ENCODE measurements around the gene TANGO6.
"Not testable (repeated sequence)": the region's sequence is repeated elsewhere in the genome, so short reads cannot be mapped to it uniquely, and the experiment has no call there.

TANGO6 gene

GRCh38 chr16:68980695-68981315 lies 137.5 kb downstream of the TANGO6 start:
- POLR2A ChIA-PET, result no interaction called here
- H3K4me1 ChIP-seq (ENCODE audit: control extremely low read depth in 1 of 4, control insufficient read depth in 4 of 4, insufficient read depth in 4 of 4, low read length in 3 of 4), result no peaks in the 10 kb centered on the region
- no peaks in the 10 kb centered on the region for H3K27me3 ChIP-seq (replicated peaks in 2 of 5; ENCODE audit: control insufficient read depth in 4 of 5, insufficient read depth in 5 of 5, low read length in 4 of 5)
- peaks cover 0 to 2% (median 0%) of the 10 kb centered on the region in 4 experiments for H3K36me3 ChIP-seq (ENCODE audit: control insufficient read depth in 4 of 4, insufficient read depth in 4 of 4, low read length in 3 of 4)
- no peak overlapping the region for H3K27ac ChIP-seq (ENCODE audit: insufficient read depth in 1 of 2, low read depth in 1 of 2, low read length in 2 of 2, poor library complexity in 1 of 2, severe bottlenecking in 2 of 2)
- H3K9me3 ChIP-seq (ENCODE audit: control extremely low read depth in 1 of 5, control insufficient read depth in 4 of 5, insufficient read depth in 2 of 5, low read depth in 1 of 5, low read length in 4 of 5), result no peaks in the 10 kb centered on the region
- no peak for DNase-seq
- no peak overlapping the region for H3K4me3 ChIP-seq (ENCODE audit: control insufficient read depth in 1 of 7, extremely low read depth in 1 of 7, insufficient read depth in 4 of 7, low read depth in 2 of 7, low read length in 6 of 7)
- 100% methylated on average over 6 of the region's 15 CpGs for WGBS (ENCODE audit: insufficient coverage)
- CTCF ChIA-PET, result interaction anchor here (0.6 to 1.2 kb wide), 2 partner anchors 11 to 143 kb away, joined by 3 read pairs; no protein-coding TSS in a partner anchor

- H3K9me3 ChIP-seq (ENCODE audit: control extremely low read depth in 1 of 5, control insufficient read depth in 4 of 5, insufficient read depth in 2 of 5, low read depth in 1 of 5, low read length in 4 of 5), result no peaks in the 10 kb centered on the region
- 88% methylated on average over 1 of the region's 2 CpGs for WGBS (ENCODE audit: insufficient coverage)
- no peak for DNase-seq
- ChIA-PET POLR2A (no interaction called here), CTCF (no interaction called here)
- H3K27ac ChIP-seq (ENCODE audit: insufficient read depth in 1 of 2, low read depth in 1 of 2, low read length in 2 of 2, poor library complexity in 1 of 2, severe bottlenecking in 2 of 2), result no peak overlapping the region
- H3K4me3 ChIP-seq (ENCODE audit: control insufficient read depth in 1 of 7, extremely low read depth in 1 of 7, insufficient read depth in 4 of 7, low read depth in 2 of 7, low read length in 6 of 7), result no peak overlapping the region
- no peaks in the 10 kb centered on the region for H3K27me3 ChIP-seq (replicated peaks in 2 of 5; ENCODE audit: control insufficient read depth in 4 of 5, insufficient read depth in 5 of 5, low read length in 4 of 5)
- no peaks in the 10 kb centered on the region for H3K4me1 ChIP-seq (ENCODE audit: control extremely low read depth in 1 of 4, control insufficient read depth in 4 of 4, insufficient read depth in 4 of 4, low read length in 3 of 4)
- H3K36me3 ChIP-seq (ENCODE audit: control insufficient read depth in 4 of 4, insufficient read depth in 4 of 4, low read length in 3 of 4), result no peaks in the 10 kb centered on the region
Measured at GRCh38 chr16:68981971-68982370, 138.6 kb downstream of the TANGO6 start.

GRCh38 chr16:68984467-68984866 lies 141.1 kb downstream of the TANGO6 start:
- Histone ChIP-seq H3K36me3 (ENCODE audit: control insufficient read depth in 4 of 4, insufficient read depth in 4 of 4, low read length in 3 of 4) (no peaks in the 10 kb centered on the region), H3K27me3 (replicated peaks in 2 of 5; ENCODE audit: control insufficient read depth in 4 of 5, insufficient read depth in 5 of 5, low read length in 4 of 5) (no peaks in the 10 kb centered on the region), H3K4me1 (ENCODE audit: control extremely low read depth in 1 of 4, control insufficient read depth in 4 of 4, insufficient read depth in 4 of 4, low read length in 3 of 4) (no peaks in the 10 kb centered on the region), H3K27ac (ENCODE audit: insufficient read depth in 1 of 2, low read depth in 1 of 2, low read length in 2 of 2, poor library complexity in 1 of 2, severe bottlenecking in 2 of 2) (no peak overlapping the region), H3K4me3 (ENCODE audit: control insufficient read depth in 1 of 7, extremely low read depth in 1 of 7, insufficient read depth in 4 of 7, low read depth in 2 of 7, low read length in 6 of 7) (no peak overlapping the region), H3K9me3 (ENCODE audit: control extremely low read depth in 1 of 5, control insufficient read depth in 4 of 5, insufficient read depth in 2 of 5, low read depth in 1 of 5, low read length in 4 of 5) (no peaks in the 10 kb centered on the region)
- WGBS (ENCODE audit: insufficient coverage), result no CpG with 5 or more reads among the region's 1 CpG
- CTCF ChIA-PET, result no interaction called here
- POLR2A ChIA-PET, result no interaction called here
- DNase-seq, result no peak

- CTCF ChIA-PET, result interaction anchor here (1.4 kb wide), 1 partner anchor 140 kb away, joined by 6 read pairs; no protein-coding TSS in a partner anchor
Measured at GRCh38 chr16:68985268-68985667, 141.9 kb downstream of the TANGO6 start.

GRCh38 chr16:68985855-68986254 lies 142.5 kb downstream of the TANGO6 start:
- DNase-seq, result no peak
- no peak overlapping the region for H3K27ac ChIP-seq (ENCODE audit: insufficient read depth in 1 of 2, low read depth in 1 of 2, low read length in 2 of 2, poor library complexity in 1 of 2, severe bottlenecking in 2 of 2)
- ChIA-PET CTCF (interaction anchor here (0.6 to 1.4 kb wide), 3 partner anchors 9 to 139 kb away, joined by 3 to 6 read pairs (median 3); no protein-coding TSS in a partner anchor), POLR2A (no interaction called here)
- H3K27me3 ChIP-seq (replicated peaks in 2 of 5; ENCODE audit: control insufficient read depth in 4 of 5, insufficient read depth in 5 of 5, low read length in 4 of 5), result peaks cover 0 to 2% (median 0%) of the 10 kb centered on the region in 5 experiments
- H3K4me3 ChIP-seq (ENCODE audit: control insufficient read depth in 1 of 7, extremely low read depth in 1 of 7, insufficient read depth in 4 of 7, low read depth in 2 of 7, low read length in 6 of 7), result no peak overlapping the region
- H3K9me3 ChIP-seq (ENCODE audit: control extremely low read depth in 1 of 5, control insufficient read depth in 4 of 5, insufficient read depth in 2 of 5, low read depth in 1 of 5, low read length in 4 of 5), result no peaks in the 10 kb centered on the region
- WGBS (ENCODE audit: insufficient coverage), result 100% methylated on average over 1 of the region's 2 CpGs
- H3K4me1 ChIP-seq (ENCODE audit: control extremely low read depth in 1 of 4, control insufficient read depth in 4 of 4, insufficient read depth in 4 of 4, low read length in 3 of 4), result no peaks in the 10 kb centered on the region
- no peaks in the 10 kb centered on the region for H3K36me3 ChIP-seq (ENCODE audit: control insufficient read depth in 4 of 4, insufficient read depth in 4 of 4, low read length in 3 of 4)

More at GRCh38 chr16:68985268-68985667, 141.9 kb downstream of the TANGO6 start:
- WGBS (ENCODE audit: insufficient coverage), result 100% methylated on average over 2 of the region's 5 CpGs
- POLR2A ChIA-PET, result no interaction called here
- H3K4me1 ChIP-seq (ENCODE audit: control extremely low read depth in 1 of 4, control insufficient read depth in 4 of 4, insufficient read depth in 4 of 4, low read length in 3 of 4), result no peaks in the 10 kb centered on the region
- peaks cover 0 to 2% (median 0%) of the 10 kb centered on the region in 5 experiments for H3K27me3 ChIP-seq (replicated peaks in 2 of 5; ENCODE audit: control insufficient read depth in 4 of 5, insufficient read depth in 5 of 5, low read length in 4 of 5)
- DNase-seq, result no peak
- no peak overlapping the region for H3K4me3 ChIP-seq (ENCODE audit: control insufficient read depth in 1 of 7, extremely low read depth in 1 of 7, insufficient read depth in 4 of 7, low read depth in 2 of 7, low read length in 6 of 7)
- H3K27ac ChIP-seq (ENCODE audit: insufficient read depth in 1 of 2, low read depth in 1 of 2, low read length in 2 of 2, poor library complexity in 1 of 2, severe bottlenecking in 2 of 2), result no peak overlapping the region
- no peaks in the 10 kb centered on the region for H3K36me3 ChIP-seq (ENCODE audit: control insufficient read depth in 4 of 4, insufficient read depth in 4 of 4, low read length in 3 of 4)
- no peaks in the 10 kb centered on the region for H3K9me3 ChIP-seq (ENCODE audit: control extremely low read depth in 1 of 5, control insufficient read depth in 4 of 5, insufficient read depth in 2 of 5, low read depth in 1 of 5, low read length in 4 of 5)

- Histone ChIP-seq H3K27ac (ENCODE audit: insufficient read depth in 1 of 2, low read depth in 1 of 2, low read length in 2 of 2, poor library complexity in 1 of 2, severe bottlenecking in 2 of 2) (peak overlapping the region in 1 of 2 experiments; percentile 43), H3K36me3 (ENCODE audit: control insufficient read depth in 4 of 4, insufficient read depth in 4 of 4, low read length in 3 of 4) (no peaks in the 10 kb centered on the region), H3K4me1 (ENCODE audit: control extremely low read depth in 1 of 4, control insufficient read depth in 4 of 4, insufficient read depth in 4 of 4, low read length in 3 of 4) (no peaks in the 10 kb centered on the region), H3K9me3 (ENCODE audit: control extremely low read depth in 1 of 5, control insufficient read depth in 4 of 5, insufficient read depth in 2 of 5, low read depth in 1 of 5, low read length in 4 of 5) (no peaks in the 10 kb centered on the region), H3K4me3 (ENCODE audit: control insufficient read depth in 1 of 7, extremely low read depth in 1 of 7, insufficient read depth in 4 of 7, low read depth in 2 of 7, low read length in 6 of 7) (no peak overlapping the region), H3K27me3 (replicated peaks in 2 of 5; ENCODE audit: control insufficient read depth in 4 of 5, insufficient read depth in 5 of 5, low read length in 4 of 5) (peaks cover 0 to 2% (median 0%) of the 10 kb centered on the region in 5 experiments)
- DNase-seq, result no peak
- 94% methylated on average over 3 of the region's 4 CpGs for WGBS (ENCODE audit: insufficient coverage)
- ChIA-PET CTCF (interaction anchor here (1.0 to 1.3 kb wide), 2 partner anchors 13 to 135 kb away, joined by 3 read pairs; no protein-coding TSS in a partner anchor), POLR2A (no interaction called here)
Measured at GRCh38 chr16:68987734-68988457, 144.6 kb downstream of the TANGO6 start.

GRCh38 chr16:68990172-68990845 lies 147.0 kb downstream of the TANGO6 start:
- H3K36me3 ChIP-seq (ENCODE audit: control insufficient read depth in 4 of 4, insufficient read depth in 4 of 4, low read length in 3 of 4); H3K9me3 ChIP-seq (ENCODE audit: control extremely low read depth in 1 of 5, control insufficient read depth in 4 of 5, insufficient read depth in 2 of 5, low read depth in 1 of 5, low read length in 4 of 5); H3K4me1 ChIP-seq (ENCODE audit: control extremely low read depth in 1 of 4, control insufficient read depth in 4 of 4, insufficient read depth in 4 of 4, low read length in 3 of 4); H3K4me3 ChIP-seq (ENCODE audit: control insufficient read depth in 1 of 7, extremely low read depth in 1 of 7, insufficient read depth in 4 of 7, low read depth in 2 of 7, low read length in 6 of 7); POLR2A ChIA-PET; H3K27ac ChIP-seq (ENCODE audit: insufficient read depth in 1 of 2, low read depth in 1 of 2, low read length in 2 of 2, poor library complexity in 1 of 2, severe bottlenecking in 2 of 2); H3K27me3 ChIP-seq (replicated peaks in 2 of 5; ENCODE audit: control insufficient read depth in 4 of 5, insufficient read depth in 5 of 5, low read length in 4 of 5): not testable (repeated sequence)
- WGBS (ENCODE audit: insufficient coverage), result 100% methylated on average over 3 of the region's 7 CpGs
- CTCF ChIA-PET, result interaction anchor here (2.2 kb wide), 1 partner anchor 136 kb away, joined by 10 read pairs; no protein-coding TSS in a partner anchor
- peak in 2 of 3 donors; percentile 19 to 26 for DNase-seq
